Dedifferentiated amniotic fluid mesenchymal stem cell (primary cell): ENCODE results near the gene FAAH.

ENCODE experiments used
- DNase-seq: peaks from one replicate; pipeline ENCODE4 v3.0.0-alpha.2; 2016; ENCODE audit errors: extremely low spot score

The FAAH gene

DNA sequence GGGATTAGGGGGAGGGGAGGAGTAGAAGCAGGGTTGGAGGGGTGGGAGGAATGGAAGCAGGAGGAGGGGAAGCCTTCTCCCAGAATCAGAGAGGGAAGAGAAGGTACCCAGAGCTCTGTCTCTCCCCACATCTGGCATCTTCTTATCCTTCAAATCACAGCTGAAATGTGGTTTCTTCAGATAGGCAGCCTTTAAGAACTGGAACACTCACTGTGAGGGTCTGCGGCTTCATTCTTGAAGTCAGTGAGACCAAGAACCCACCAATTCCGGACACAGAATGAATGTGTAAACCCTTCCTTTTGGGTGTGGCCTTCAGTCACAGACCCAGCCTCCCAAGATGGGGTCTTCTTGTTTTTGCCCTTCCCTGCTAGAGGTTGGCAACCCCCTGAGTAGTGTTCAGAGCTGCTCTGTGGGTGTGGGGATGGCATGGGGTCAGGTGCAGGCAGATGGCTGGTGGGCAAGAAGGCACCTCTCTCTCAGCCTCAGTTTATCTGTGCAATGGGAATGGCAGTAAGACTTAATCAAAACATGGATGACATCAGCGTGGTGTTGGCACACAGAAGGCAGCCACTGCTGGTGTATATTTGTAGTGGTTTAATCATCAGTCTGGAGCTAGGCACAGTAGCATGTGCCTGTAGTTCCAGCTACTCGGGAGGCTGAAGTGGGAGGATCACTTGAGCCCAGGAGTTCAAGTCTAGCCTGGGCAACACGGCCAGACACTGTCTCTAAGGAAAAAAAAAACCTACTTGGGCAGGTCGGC lies 7.2 kb downstream of the FAAH start:
- no peak for DNase-seq

DNA sequence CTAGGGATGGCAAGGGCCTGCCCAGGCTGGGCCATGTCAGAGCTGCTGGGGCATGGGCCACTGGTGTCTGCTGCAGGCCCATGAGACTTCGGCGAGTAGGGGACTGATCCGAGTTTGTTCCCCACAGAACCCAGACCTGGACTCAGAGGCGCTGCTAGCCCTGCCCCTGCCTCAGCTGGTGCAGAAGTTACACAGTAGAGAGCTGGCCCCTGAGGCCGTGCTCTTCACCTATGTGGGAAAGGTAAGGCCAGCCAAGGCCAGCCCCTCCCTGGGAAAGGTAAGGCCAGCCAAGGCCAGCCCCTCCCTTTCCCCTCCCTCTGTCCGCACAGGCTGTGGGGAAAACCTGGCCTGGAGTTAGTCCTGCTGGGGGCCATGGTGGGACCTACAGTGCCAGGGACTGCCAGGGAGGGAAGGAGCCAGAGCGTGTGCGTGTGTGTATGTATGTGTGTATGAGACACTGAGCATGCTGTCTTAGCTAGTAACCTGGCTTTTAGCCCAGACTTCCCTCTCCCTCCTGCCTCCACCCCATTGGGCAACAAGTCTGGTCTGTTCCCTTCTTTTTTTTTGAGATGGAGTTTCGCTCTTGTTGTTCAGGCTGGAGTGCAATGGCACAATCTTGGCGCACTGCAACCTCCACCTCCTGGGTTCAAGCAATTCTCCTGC lies 8.0 kb downstream of the FAAH start:
- peak; percentile 84 for DNase-seq

- no peak for DNase-seq
Observed at GRCh38 chr1:46403916-46404315, 9.8 kb downstream of the FAAH start.

- DNase-seq = no peak
Observed at GRCh38 chr1:46404482-46405196, 10.5 kb downstream of the FAAH start.

GRCh38 chr1:46405197-46405555 lies 11.1 kb downstream of the FAAH start:
- no peak for DNase-seq

DNA sequence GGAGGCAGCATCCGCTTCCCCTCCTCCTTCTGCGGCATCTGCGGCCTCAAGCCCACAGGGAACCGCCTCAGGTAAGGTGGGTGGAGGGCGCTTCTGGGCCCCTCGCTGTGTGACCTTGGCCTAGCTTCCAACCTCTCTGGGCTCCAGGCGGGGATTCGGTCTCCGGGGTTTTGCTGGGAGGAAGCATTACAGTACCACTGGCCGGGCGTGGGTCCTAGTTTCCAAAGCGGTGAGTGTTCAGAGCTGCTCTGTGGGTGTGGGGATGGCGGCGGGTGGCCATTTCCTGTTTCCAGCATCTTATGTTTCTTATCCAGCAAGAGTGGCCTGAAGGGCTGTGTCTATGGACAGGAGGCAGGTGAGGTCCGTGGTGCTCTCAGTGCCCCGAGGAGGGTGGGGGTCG lies 11.6 kb downstream of the FAAH start:
- DNase-seq = no peak

DNA sequence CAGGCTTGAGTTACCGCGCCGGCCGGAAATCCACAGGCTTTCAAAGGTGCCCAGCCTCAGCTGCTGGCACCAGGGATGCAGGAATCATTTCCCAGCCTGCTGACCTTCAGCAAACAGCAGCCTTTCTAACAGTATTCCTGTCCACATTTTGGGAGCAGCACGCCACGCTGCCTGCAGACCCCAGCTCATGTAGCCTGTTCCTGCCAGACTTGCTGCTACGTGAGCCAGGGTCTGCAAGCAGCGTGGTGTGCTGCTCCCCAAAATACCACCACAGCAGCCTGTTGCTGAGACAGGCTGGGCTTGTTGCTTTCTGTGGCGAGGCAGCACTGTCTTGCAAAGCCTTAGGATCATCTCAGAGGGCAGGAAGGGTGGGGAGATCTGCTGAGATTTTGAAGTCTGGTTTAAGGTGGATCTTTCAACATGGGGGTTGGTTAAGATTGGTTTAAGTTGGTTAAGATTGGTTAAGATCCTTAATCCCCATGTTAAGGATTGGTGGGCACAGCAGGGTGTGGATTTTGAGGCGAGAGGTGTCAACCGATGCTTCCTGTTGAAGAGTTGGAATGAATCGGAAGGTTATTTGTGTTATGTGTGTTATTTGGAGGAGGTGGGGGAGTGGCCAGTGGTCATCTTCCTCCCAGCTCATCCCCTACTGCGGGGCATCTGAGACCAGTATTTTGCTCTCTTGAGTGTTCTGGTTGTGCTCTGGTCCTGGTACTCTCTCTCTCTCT lies 12.9 kb downstream of the FAAH start:
- no peak for DNase-seq

DNA sequence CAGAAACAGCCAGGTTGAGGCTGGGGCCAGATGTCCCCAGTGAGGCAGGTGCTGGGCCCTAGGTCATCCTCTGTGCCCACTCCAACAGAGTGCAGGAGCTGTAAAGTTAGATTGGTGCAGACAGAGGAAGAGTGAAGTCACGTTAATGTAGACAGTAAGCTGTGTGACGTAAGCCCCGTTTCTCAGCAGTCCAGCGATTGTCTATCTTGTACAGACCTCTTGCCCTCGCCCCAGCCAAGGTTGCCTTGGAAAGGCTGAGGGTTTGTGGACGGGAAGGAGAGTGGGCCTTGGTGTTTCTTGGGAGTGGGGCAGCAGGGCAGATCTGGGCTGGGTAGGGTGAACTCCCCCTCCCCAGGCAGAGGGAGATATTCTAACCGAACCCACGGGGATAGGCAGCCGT lies 13.5 kb downstream of the FAAH start:
- no peak for DNase-seq

GRCh38 chr1:46408356-46409062 lies 14.4 kb downstream of the FAAH start:
- no peak for DNase-seq

GRCh38 chr1:46409063-46409372 lies 14.9 kb downstream of the FAAH start:
- no peak for DNase-seq

DNA sequence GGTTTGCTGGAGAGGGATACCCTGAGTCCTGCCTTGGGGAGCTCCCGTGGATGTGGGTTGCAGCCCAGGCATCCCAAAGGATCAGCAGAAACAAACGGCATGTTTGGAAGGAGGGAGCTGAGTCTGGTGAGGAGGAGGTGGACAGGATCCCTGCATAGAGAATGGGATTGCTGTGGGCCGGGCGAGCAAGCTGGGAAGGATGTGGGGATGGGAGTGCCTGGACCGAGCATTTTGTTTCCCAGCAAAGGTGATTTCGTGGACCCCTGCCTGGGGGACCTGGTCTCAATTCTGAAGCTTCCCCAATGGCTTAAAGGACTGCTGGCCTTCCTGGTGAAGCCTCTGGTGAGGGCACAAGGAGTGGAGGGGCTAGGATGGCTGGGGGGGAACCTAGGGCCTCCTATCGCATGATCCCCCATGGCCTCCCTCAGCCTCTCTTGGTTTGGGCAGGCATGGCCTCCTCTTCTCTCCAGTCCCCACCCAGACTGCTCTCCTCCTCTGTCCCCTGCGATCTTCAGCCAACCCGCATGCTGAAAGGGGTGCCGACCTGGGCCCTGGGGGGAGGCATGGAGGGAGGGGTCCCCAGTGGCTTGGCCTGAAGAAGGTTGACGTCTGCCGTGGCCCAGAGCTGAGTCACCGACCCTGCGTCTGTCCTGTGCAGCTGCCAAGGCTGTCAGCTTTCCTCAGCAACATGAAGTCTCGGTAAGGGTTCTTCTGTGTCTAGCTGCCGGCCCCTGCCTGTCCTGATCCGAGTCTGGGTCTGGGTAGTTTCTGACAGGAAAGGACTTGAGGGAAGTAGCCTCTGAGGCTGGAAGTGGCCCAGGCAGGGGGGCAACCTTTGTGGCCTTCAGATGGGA lies 16.3 kb downstream of the FAAH start:
- no peak for DNase-seq

- DNase-seq = no peak
Observed at GRCh38 chr1:46411010-46411405, 16.9 kb downstream of the FAAH start.

DNA sequence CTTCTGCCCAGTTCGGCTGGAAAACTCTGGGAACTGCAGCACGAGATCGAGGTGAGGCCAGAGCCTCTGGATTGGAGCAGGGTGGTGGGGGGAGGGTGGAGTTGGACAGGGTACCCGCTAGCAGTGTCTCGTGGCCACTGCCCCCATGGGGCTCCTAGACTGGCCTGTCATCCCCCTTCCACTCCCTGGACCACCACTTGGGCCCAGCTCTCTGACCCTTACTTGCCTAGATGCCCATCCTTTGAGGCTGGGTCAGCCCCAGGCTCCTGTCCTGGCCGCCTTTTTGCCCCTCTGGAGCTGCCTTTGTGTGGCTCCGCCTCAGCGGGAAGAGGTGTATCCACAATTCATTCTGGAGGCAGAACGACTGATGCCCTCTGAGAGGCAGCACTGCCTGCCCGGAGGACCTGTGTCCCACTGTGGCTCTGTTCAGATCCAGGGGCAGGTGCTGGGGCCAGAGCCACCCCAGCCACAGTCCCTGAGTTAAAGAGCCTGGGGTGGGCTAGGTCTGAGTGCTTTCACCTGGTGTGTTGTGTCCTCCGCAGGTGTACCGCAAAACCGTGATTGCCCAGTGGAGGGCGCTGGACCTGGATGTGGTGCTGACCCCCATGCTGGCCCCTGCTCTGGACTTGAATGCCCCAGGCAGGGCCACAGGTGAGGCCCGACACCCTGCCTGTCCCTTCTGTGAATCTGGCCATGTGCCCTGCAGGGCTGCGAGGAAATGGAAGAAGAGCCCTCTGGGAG lies 17.7 kb downstream of the FAAH start:
- no peak for DNase-seq

- DNase-seq = no peak
Observed at GRCh38 chr1:46412893-46413595, 18.9 kb downstream of the FAAH start.

DNA sequence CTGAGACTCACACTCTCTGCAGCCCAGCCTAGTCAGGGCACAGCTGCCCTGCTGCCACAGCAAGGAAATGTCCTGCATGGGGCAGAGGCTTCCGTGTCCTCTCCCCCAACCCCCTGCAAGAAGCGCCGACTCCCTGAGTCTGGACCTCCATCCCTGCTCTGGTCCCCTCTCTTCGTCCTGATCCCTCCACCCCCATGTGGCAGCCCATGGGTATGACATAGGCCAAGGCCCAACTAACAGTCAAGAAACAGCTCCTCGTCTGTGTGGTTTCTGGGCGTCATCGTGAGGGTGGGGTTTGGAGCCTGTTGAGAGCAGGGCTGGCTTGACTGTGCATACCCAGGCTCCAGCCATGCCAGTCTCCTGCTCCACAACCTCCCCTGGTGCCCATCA lies 19.5 kb downstream of the FAAH start:
- no peak for DNase-seq

DNA sequence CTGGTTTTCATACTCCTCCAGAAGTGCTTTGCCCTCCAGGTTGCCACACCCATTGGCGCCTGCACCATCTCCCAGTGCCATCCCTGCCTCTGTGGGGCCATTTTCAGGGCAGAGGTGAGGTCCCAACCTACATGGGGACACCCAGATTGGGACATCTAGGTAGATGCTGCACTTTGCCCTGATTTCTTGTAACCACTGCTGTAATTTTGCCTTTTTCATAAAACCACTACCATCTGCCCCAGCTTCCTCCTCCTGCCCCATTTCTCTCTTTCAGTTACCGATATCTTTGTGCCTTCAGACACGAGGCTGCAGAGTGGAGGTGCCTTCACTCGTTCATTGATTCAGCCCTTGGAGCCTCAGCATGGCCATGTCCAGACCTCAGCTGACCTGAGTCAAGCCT lies 21.4 kb downstream of the FAAH start:
- no peak for DNase-seq

DNA sequence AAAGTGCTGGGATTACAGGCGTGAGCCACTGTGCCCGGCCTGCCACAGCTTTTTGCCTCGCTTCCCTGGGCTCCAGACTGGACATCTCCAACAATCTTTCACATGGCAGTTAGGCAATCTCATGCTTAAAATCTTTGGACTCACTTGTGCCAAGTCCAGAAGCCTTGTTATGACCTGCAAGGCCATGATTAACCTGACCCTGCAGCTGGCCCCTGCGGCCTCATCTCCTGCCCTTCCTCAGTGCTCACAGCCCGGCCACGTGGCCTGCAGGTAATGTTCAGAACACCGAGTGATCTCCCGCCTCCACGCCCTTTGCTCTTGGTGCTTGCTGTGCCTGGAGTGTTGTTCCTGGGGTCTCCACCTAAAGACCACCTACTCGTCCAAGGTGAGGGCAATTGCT lies 24.9 kb downstream of the FAAH start:
- no peak for DNase-seq

DNA sequence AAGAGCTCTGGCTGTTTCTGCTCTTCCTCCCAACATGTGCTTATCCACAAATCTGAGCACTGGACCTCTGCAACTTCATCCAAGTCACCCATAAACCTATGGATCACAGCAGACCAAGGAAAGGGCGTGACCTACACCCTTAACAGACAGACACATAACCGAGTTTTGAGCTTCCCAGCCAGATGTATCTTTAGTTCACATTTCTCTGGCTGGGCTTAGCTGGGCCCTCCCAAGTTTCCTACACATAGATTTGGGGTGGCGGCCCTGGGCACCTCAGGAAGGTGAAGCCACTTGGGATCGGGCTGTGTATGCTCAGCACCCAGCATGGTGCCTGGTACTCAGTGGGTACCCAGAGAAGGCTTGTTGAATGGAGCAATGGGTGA lies 26.4 kb downstream of the FAAH start:
- no peak for DNase-seq

- no peak for DNase-seq
Observed at GRCh38 chr1:46421739-46422138, 27.6 kb downstream of the FAAH start.
